ENCODE measurements around the gene CD99. TPM values are rescaled to one million over a fixed set of nuclear protein-coding genes. Genes with fewer than 3 reads are reported as not detected.

CD99 gene
- total RNA-seq, 1 experiment from 2014 or later: 92.1 TPM

GRCh38 chrX:2719774-2720447 lies 28.8 kb downstream of the CD99 start:
- H2BK5ac ChIP-seq (ENCODE audit: insufficient read length, low read length): no peak overlapping the region
- H3K23ac ChIP-seq (ENCODE audit: insufficient read length, low read depth, low read length): no peak overlapping the region
- H4K91ac ChIP-seq (ENCODE audit: insufficient read length, low read depth, low read length): no peak overlapping the region
- H3K79me2 ChIP-seq (ENCODE audit: insufficient read depth, low read length): no peaks in the 10 kb centered on the region
- H4K20me1 ChIP-seq (ENCODE audit: control insufficient read depth, insufficient read depth, insufficient read length): no peaks in the 10 kb centered on the region
- H2BK12ac ChIP-seq (ENCODE audit: insufficient read length, low read depth, low read length): no peak overlapping the region
- H3K56ac ChIP-seq (ENCODE audit: insufficient read length, low read depth, low read length): no peak overlapping the region
- no peak overlapping the region for H2AFZ ChIP-seq (ENCODE audit: low read length)
- H2AK5ac ChIP-seq (ENCODE audit: insufficient read length, low read length): no peak overlapping the region
- no peak overlapping the region for H3T11ph ChIP-seq (ENCODE audit: low read length)
- H3K4me1 ChIP-seq (ENCODE audit: insufficient read depth, low read length): no peaks in the 10 kb centered on the region
- no peak overlapping the region for H3K18ac ChIP-seq (ENCODE audit: insufficient read length, low read depth, low read length)
- no peak overlapping the region for H3K27ac ChIP-seq (ENCODE audit: insufficient read length, low read depth, low read length)
- no peak overlapping the region for H3K27ac Mint-ChIP-seq
- H3K23me2 ChIP-seq (ENCODE audit: insufficient read length, low read depth, low read length, poor library complexity, severe bottlenecking): no peaks in the 10 kb centered on the region
- H3K27me3 Mint-ChIP-seq (ENCODE audit: low read depth): no peaks in the 10 kb centered on the region
- no peak overlapping the region for H4K5ac ChIP-seq (ENCODE audit: insufficient read length, low read depth, low read length)
- no peak overlapping the region for H3K4me3 Mint-ChIP-seq
- H3K36me3 Mint-ChIP-seq (ENCODE audit: insufficient read depth in 1 of 3, low read depth in 3 of 3): peaks cover 42 to 69% (median 55%) of the 10 kb centered on the region in 3 experiments
- no peak for DNase-seq
- H3K9me3 Mint-ChIP-seq: peaks cover 0 to 3% of the 10 kb centered on the region in 2 experiments; a peak in 2 of 5 replicates
- no peak overlapping the region for H3K4ac ChIP-seq (ENCODE audit: low read depth, low read length)
- H3K9me3 ChIP-seq (ENCODE audit: control insufficient read depth, low read depth, low read length): no peaks in the 10 kb centered on the region
- no peak overlapping the region for H3K4me2 ChIP-seq (ENCODE audit: insufficient read depth, insufficient read length, low read length)
- no peaks in the 10 kb centered on the region for H3K79me1 ChIP-seq (ENCODE audit: insufficient read depth, low read depth, low read length, poor library complexity, severe bottlenecking)
- no peak overlapping the region for H2BK15ac ChIP-seq (ENCODE audit: low read depth, low read length)
- H3K14ac ChIP-seq (ENCODE audit: insufficient read depth, low read length): no peak overlapping the region
- no peak overlapping the region for H2BK120ac ChIP-seq (ENCODE audit: low read depth, low read length, poor library complexity, severe bottlenecking)
- no peak overlapping the region for H4K8ac ChIP-seq (replicated peaks; ENCODE audit: insufficient read length, low read depth, low read length)
- no CpG with 5 or more reads among the region's 10 CpGs for WGBS (ENCODE audit: extremely low coverage, insufficient read length, low lambda C conversion rate)
- no peak overlapping the region for H2BK20ac ChIP-seq (ENCODE audit: low read depth, low read length, poor library complexity, severe bottlenecking)
- 0 out of 4 replicates have a peak, but pooled peaks cover 0 to 2% of the 10 kb centered on the region in 2 experiments for H3K4me1 Mint-ChIP-seq
- H3K27me3 ChIP-seq (ENCODE audit: insufficient read depth, low read length): no peaks in the 10 kb centered on the region
- TF ChIP-seq CTCF (conservative IDR thresholded peaks at IDR 0.05): no peak
- no peak overlapping the region for H3K9ac ChIP-seq (ENCODE audit: extremely low read depth, insufficient read length, low read length)
